ENCODE data around the gene MTX1. TPM values are rescaled to one million over a fixed set of nuclear protein-coding genes. Genes with fewer than 3 reads are reported as not detected.
"Not testable (repeated sequence)": the region's sequence is repeated elsewhere in the genome, so short reads cannot be mapped to it uniquely, and the experiment has no call there.

MTX1 gene
- total and polyA plus RNA-seq, 4 donors, result 25.6 to 72.1 (median 58.3) TPM

- Histone ChIP-seq H3K27ac (ENCODE audit: low read depth in 1 of 2, low read length in 1 of 2) (peak overlapping the region in 1 of 2 donors; percentile 85), H3K9ac (ENCODE audit: insufficient read depth in 1 of 2, low read length in 2 of 2) (no peak overlapping the region)
- DNase-seq, result no peak
Measured at GRCh38 chr1:155188268-155188667, 20.2 kb upstream of the MTX1 start.

GRCh38 chr1:155189926-155190325 is 18.6 kb upstream of the MTX1 start:
- H3K4me1 ChIP-seq (ENCODE audit: control insufficient read depth in 5 of 5, insufficient read depth in 5 of 5, low read length in 5 of 5), result peaks cover 0 to 31% (median 10%) of the 10 kb centered on the region in 5 donors
- H3K27ac ChIP-seq (ENCODE audit: low read depth in 1 of 2, low read length in 1 of 2); H3K36me3 ChIP-seq (ENCODE audit: control insufficient read depth in 4 of 4, insufficient read depth in 4 of 4, low read length in 4 of 4); H3K9me3 ChIP-seq (ENCODE audit: control insufficient read depth in 4 of 4, insufficient read depth in 3 of 4, low read length in 3 of 4); H3K9ac ChIP-seq (ENCODE audit: insufficient read depth in 1 of 2, low read length in 2 of 2); DNase-seq; H3K4me3 ChIP-seq; H3K27me3 ChIP-seq (ENCODE audit: control insufficient read depth in 3 of 3, insufficient read depth in 3 of 3, low read length in 2 of 3); ATAC-seq (ENCODE audit: insufficient read depth, low FRiP score): not testable (repeated sequence)
- WGBS, 2 donors, result 75 to 91% methylated on average over 22 to 25 of the region's 45 CpGs

More at GRCh38 chr1:155188268-155188667, 20.2 kb upstream of the MTX1 start:
- no peak for ATAC-seq (ENCODE audit: insufficient read depth, low FRiP score)
- H3K4me1 ChIP-seq (ENCODE audit: control insufficient read depth in 5 of 5, insufficient read depth in 5 of 5, low read length in 5 of 5), result peaks cover 0 to 22% (median 9%) of the 10 kb centered on the region in 5 donors
- TF ChIP-seq, protein P1, sequence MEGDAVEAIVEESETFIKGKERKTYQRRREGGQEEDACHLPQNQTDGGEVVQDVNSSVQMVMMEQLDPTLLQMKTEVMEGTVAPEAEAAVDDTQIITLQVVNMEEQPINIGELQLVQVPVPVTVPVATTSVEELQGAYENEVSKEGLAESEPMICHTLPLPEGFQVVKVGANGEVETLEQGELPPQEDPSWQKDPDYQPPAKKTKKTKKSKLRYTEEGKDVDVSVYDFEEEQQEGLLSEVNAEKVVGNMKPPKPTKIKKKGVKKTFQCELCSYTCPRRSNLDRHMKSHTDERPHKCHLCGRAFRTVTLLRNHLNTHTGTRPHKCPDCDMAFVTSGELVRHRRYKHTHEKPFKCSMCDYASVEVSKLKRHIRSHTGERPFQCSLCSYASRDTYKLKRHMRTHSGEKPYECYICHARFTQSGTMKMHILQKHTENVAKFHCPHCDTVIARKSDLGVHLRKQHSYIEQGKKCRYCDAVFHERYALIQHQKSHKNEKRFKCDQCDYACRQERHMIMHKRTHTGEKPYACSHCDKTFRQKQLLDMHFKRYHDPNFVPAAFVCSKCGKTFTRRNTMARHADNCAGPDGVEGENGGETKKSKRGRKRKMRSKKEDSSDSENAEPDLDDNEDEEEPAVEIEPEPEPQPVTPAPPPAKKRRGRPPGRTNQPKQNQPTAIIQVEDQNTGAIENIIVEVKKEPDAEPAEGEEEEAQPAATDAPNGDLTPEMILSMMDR (IDR thresholded peaks at IDR 0.05; ENCODE audit: control extremely low read depth, extremely low read depth), result no peak
- 75 to 88% methylated on average over 12 to 14 of the region's 14 CpGs for WGBS, 2 donors
- H3K4me3 ChIP-seq, result no peak overlapping the region
- H3K9me3 ChIP-seq (ENCODE audit: control insufficient read depth in 4 of 4, insufficient read depth in 3 of 4, low read length in 3 of 4), result no peaks in the 10 kb centered on the region
- no peaks in the 10 kb centered on the region for H3K36me3 ChIP-seq (ENCODE audit: control insufficient read depth in 4 of 4, insufficient read depth in 4 of 4, low read length in 4 of 4)
- H3K27me3 ChIP-seq (ENCODE audit: control insufficient read depth in 3 of 3, insufficient read depth in 3 of 3, low read length in 2 of 3), result no peaks in the 10 kb centered on the region

GRCh38 chr1:155191904-155192303 is 16.6 kb upstream of the MTX1 start:
- Histone ChIP-seq H3K9me3 (ENCODE audit: control insufficient read depth in 4 of 4, insufficient read depth in 3 of 4, low read length in 3 of 4) (no peaks in the 10 kb centered on the region), H3K4me3 (peak overlapping the region; percentile 44), H3K9ac (ENCODE audit: insufficient read depth in 1 of 2, low read length in 2 of 2) (no peak overlapping the region), H3K36me3 (ENCODE audit: control insufficient read depth in 4 of 4, insufficient read depth in 4 of 4, low read length in 4 of 4) (peaks cover 0 to under 1% (median 0%) of the 10 kb centered on the region in 4 donors), H3K27me3 (ENCODE audit: control insufficient read depth in 3 of 3, insufficient read depth in 3 of 3, low read length in 2 of 3) (no peaks in the 10 kb centered on the region), H3K4me1 (ENCODE audit: control insufficient read depth in 5 of 5, insufficient read depth in 5 of 5, low read length in 5 of 5) (peaks cover 0 to 31% (median 8%) of the 10 kb centered on the region in 5 donors), H3K27ac (ENCODE audit: low read depth in 1 of 2, low read length in 1 of 2) (peak overlapping the region in 1 of 2 donors; percentile 73)
- 73 to 86% methylated on average over 16 to 17 of the region's 17 CpGs for WGBS, 2 donors
- TF ChIP-seq, protein P1 (IDR thresholded peaks at IDR 0.05; ENCODE audit: control extremely low read depth, extremely low read depth), result no peak
- DNase-seq (no peak), ATAC-seq (ENCODE audit: insufficient read depth, low FRiP score) (no peak)

GRCh38 chr1:155192346-155193274 is 15.9 kb upstream of the MTX1 start:
- H3K9ac ChIP-seq (ENCODE audit: insufficient read depth in 1 of 2, low read length in 2 of 2), result peak overlapping the region in 1 of 2 donors; percentile 67
- ATAC-seq (ENCODE audit: insufficient read depth, low FRiP score) (peak; percentile 44), DNase-seq (peak; percentile 70 to 86 (median 81))
- WGBS, 2 donors, result 22 to 36% methylated on average over 12 to 20 of the region's 20 CpGs
- H3K4me1 ChIP-seq (ENCODE audit: control insufficient read depth in 5 of 5, insufficient read depth in 5 of 5, low read length in 5 of 5), result peaks cover 0 to 31% (median 8%) of the 10 kb centered on the region in 5 donors
- peak overlapping the region in 1 of 2 donors; percentile 95 for H3K27ac ChIP-seq (ENCODE audit: low read depth in 1 of 2, low read length in 1 of 2)
- no peaks in the 10 kb centered on the region for H3K27me3 ChIP-seq (ENCODE audit: control insufficient read depth in 3 of 3, insufficient read depth in 3 of 3, low read length in 2 of 3)
- no peaks in the 10 kb centered on the region for H3K9me3 ChIP-seq (ENCODE audit: control insufficient read depth in 4 of 4, insufficient read depth in 3 of 4, low read length in 3 of 4)
- TF ChIP-seq, protein P1 (IDR thresholded peaks at IDR 0.05; ENCODE audit: control extremely low read depth, extremely low read depth), result no peak
- H3K36me3 ChIP-seq (ENCODE audit: control insufficient read depth in 4 of 4, insufficient read depth in 4 of 4, low read length in 4 of 4), result peaks cover 0 to 5% (median under 1%) of the 10 kb centered on the region in 4 donors
- peak overlapping the region; percentile 36 for H3K4me3 ChIP-seq
